Measurements from ENCODE around the gene SPDEF.

GRCh38 chr6:34532230-34532629 is 23.9 kb downstream of the SPDEF start:
- TF ChIP-seq CTCF (tag by site-specific recombination; IDR thresholded peaks at IDR 0.05) = no peak
- no peak for TF ChIP-seq TCF7L2 (IDR thresholded peaks at IDR 0.05; ENCODE audit: borderline replicate concordance, low read depth, low read length)
- TF ChIP-seq ZNF121 (tag by site-specific recombination; IDR thresholded peaks at IDR 0.05) = no peak
- no peak for TF ChIP-seq IKZF3 (tag by site-specific recombination; IDR thresholded peaks at IDR 0.05)
- no peak for TF ChIP-seq ZFP69B (tag by site-specific recombination; IDR thresholded peaks at IDR 0.05)
- no peak for TF ChIP-seq PRDM1 (tag by site-specific recombination; IDR thresholded peaks at IDR 0.05)
- TF ChIP-seq KLF1 (tag by site-specific recombination; IDR thresholded peaks at IDR 0.05) = no peak

Data from HEK293 (cell line).